ENCODE results near the gene ABCG8. TPM values are rescaled to one million over a fixed set of nuclear protein-coding genes. Genes with fewer than 3 reads are reported as not detected.

Gene ABCG8
- total RNA-seq, 1 experiment from 2014 or later, result not detected

GRCh38 chr2:43890855-43891254 lies 52.1 kb downstream of the ABCG8 start:
- CTCF ChIA-PET, result no interaction called here
- Histone ChIP-seq H3K36me3 (ENCODE audit: low read depth) (peaks cover 75% of the 10 kb centered on the region), H3K9me2 (ENCODE audit: insufficient read depth) (no peaks in the 10 kb centered on the region), H3K79me2 (ENCODE audit: low read depth) (no peaks in the 10 kb centered on the region), H3K4me3 (no peak overlapping the region), H3K4me1 (replicated peaks; ENCODE audit: insufficient read depth) (no peaks in the 10 kb centered on the region), H3K27me3 (ENCODE audit: insufficient read depth, low read depth) (no peaks in the 10 kb centered on the region), H3K4me2 (no peak overlapping the region), H3K27ac (no peak overlapping the region), H3K9me3 (ENCODE audit: insufficient read depth, low read depth) (no peaks in the 10 kb centered on the region), H2AFZ (no peak overlapping the region), H3F3A (ENCODE audit: insufficient read depth, low read depth) (peaks cover 32% of the 10 kb centered on the region; the same call in 1 of the 2 replicates), H4K20me1 (ENCODE audit: insufficient read depth) (peaks cover 25% of the 10 kb centered on the region; the same call in 1 of the 2 replicates)
- no peak for TF ChIP-seq EZH2 (IDR thresholded peaks at IDR 0.05; ENCODE audit: low read depth)
- no peak for TF ChIP-seq CTCF (conservative IDR thresholded peaks at IDR 0.05)
- POLR2A ChIA-PET (ENCODE audit: unreplicated experiment), result no interaction called here
- DNase-seq, result no peak
- no TSS peak for BruUV-seq (replicated peaks)
- intact Hi-C loops (cut with micrococcal nuclease; ENCODE audit: unreplicated experiment), result no loop called here

- H3K79me2 ChIP-seq (ENCODE audit: low read depth), result 0 out of 2 replicates have a peak, but pooled peaks cover 5% of the 10 kb centered on the region
- no peaks in the 10 kb centered on the region for H3K27me3 ChIP-seq (ENCODE audit: insufficient read depth, low read depth)
- no peak overlapping the region for H3K4me3 ChIP-seq
- intact Hi-C loops (cut with micrococcal nuclease; ENCODE audit: unreplicated experiment), result no loop called here
- H3K4me1 ChIP-seq (replicated peaks; ENCODE audit: insufficient read depth), result no peaks in the 10 kb centered on the region
- H3K4me2 ChIP-seq, result no peak overlapping the region
- H3K9me2 ChIP-seq (ENCODE audit: insufficient read depth), result no peaks in the 10 kb centered on the region
- no peak for TF ChIP-seq CTCF (conservative IDR thresholded peaks at IDR 0.05)
- no peak for TF ChIP-seq EZH2 (IDR thresholded peaks at IDR 0.05; ENCODE audit: low read depth)
- H2AFZ ChIP-seq, result no peak overlapping the region
- no peak for DNase-seq
- no TSS peak for BruUV-seq (replicated peaks)
- POLR2A ChIA-PET (ENCODE audit: unreplicated experiment), result no interaction called here
- H3K9me3 ChIP-seq (ENCODE audit: insufficient read depth, low read depth), result no peaks in the 10 kb centered on the region
- peaks cover 84% of the 10 kb centered on the region for H3K36me3 ChIP-seq (ENCODE audit: low read depth)
- H3F3A ChIP-seq (ENCODE audit: insufficient read depth, low read depth), result peaks cover 40% of the 10 kb centered on the region; the same call in 1 of the 2 replicates
- no peak overlapping the region for H3K27ac ChIP-seq
- CTCF ChIA-PET, result no interaction called here
- H4K20me1 ChIP-seq (ENCODE audit: insufficient read depth), result peaks cover 21% of the 10 kb centered on the region; the same call in 1 of the 2 replicates
These were observed 56.0 kb downstream of the ABCG8 start for GRCh38 chr2:43894743-43895142.

- CTCF ChIA-PET, result interaction anchor here (0.5 kb wide), 1 partner anchor 456 kb away, joined by 3 read pairs; no protein-coding TSS in a partner anchor
These were observed 58.1 kb downstream of the ABCG8 start for GRCh38 chr2:43896906-43897305.

More at GRCh38 chr2:43896906-43897305, 58.1 kb downstream of the ABCG8 start:
- H3F3A ChIP-seq (ENCODE audit: insufficient read depth, low read depth), result peaks cover 31% of the 10 kb centered on the region; the same call in 1 of the 2 replicates
- H3K4me2 ChIP-seq, result no peak overlapping the region
- H3K27me3 ChIP-seq (ENCODE audit: insufficient read depth, low read depth), result no peaks in the 10 kb centered on the region
- peaks cover 21% of the 10 kb centered on the region; the same call in 1 of the 2 replicates for H4K20me1 ChIP-seq (ENCODE audit: insufficient read depth)
- TF ChIP-seq CTCF (conservative IDR thresholded peaks at IDR 0.05), result no peak
- TF ChIP-seq EZH2 (IDR thresholded peaks at IDR 0.05; ENCODE audit: low read depth), result no peak
- 0 out of 2 replicates have a peak, but pooled peaks cover 8% of the 10 kb centered on the region for H3K79me2 ChIP-seq (ENCODE audit: low read depth)
- no peak overlapping the region for H3K4me3 ChIP-seq
- POLR2A ChIA-PET (ENCODE audit: unreplicated experiment), result no interaction called here
- H3K9me3 ChIP-seq (ENCODE audit: insufficient read depth, low read depth), result no peaks in the 10 kb centered on the region
- no peak overlapping the region for H3K27ac ChIP-seq
- H2AFZ ChIP-seq, result no peak overlapping the region
- DNase-seq, result no peak
- H3K36me3 ChIP-seq (ENCODE audit: low read depth), result peaks cover 89% of the 10 kb centered on the region
- intact Hi-C loops (cut with micrococcal nuclease; ENCODE audit: unreplicated experiment), result no loop called here
- BruUV-seq (replicated peaks), result no TSS peak
- H3K9me2 ChIP-seq (ENCODE audit: insufficient read depth), result no peaks in the 10 kb centered on the region
- H3K4me1 ChIP-seq (replicated peaks; ENCODE audit: insufficient read depth), result no peaks in the 10 kb centered on the region
